H1 (cell line): Measurements from ENCODE around the gene CCDC178. TPM values are rescaled to one million over a fixed set of nuclear protein-coding genes. Genes with fewer than 3 reads are reported as not detected.

ENCODE experiments used
- CTCF ChIA-PET: fragments of 300-600 bp; sonication (Branson Sonifier 250); formaldehyde crosslinking; loops from one replicate; lab custom pipeline; 2021; ENCODE audit not compliant: partially characterized antibody; lab: Charles Lee
- POLR2A ChIA-PET: fragments of 300-600 bp; sonication (Branson Sonifier 250); formaldehyde crosslinking; loops from one replicate; lab custom pipeline; 2021; ENCODE audit warnings: inconsistent platforms; ENCODE audit not compliant: partially characterized antibody; lab: Charles Lee
- DNase-seq, 2 experiments: peaks; one replicate each; pipeline versions ENCODE4 v3.0.0 to v3.0.0-alpha.2; 2010 to 2022; ENCODE audit warnings: low spot score in 2 of 2, low read depth in 1 of 2, mixed read lengths in 1 of 2
- FAIRE-seq: peaks from 2 replicates; lab custom pipeline; 2011; peaks lifted over from hg19 to GRCh38; lab: Jason Lieb, UNC
- H2AFZ ChIP-seq: 2 replicates; pipeline ENCODE4 v1.8.1; 2012; ENCODE audit warnings: low read length, inconsistent platforms
- H2AK5ac ChIP-seq: 2 replicates; pipeline ENCODE4 v1.6.1; 2013; ENCODE audit warnings: low read depth, low read length
- H2BK120ac ChIP-seq: replicated peaks from 2 replicates; pipeline ENCODE3; 2013; ENCODE audit warnings: low read depth, low read length, inconsistent platforms
- H2BK12ac ChIP-seq: 2 replicates; pipeline ENCODE4 v1.6.1; 2013; ENCODE audit warnings: low read depth, low read length
- H2BK15ac ChIP-seq: 2 replicates; pipeline ENCODE4 v1.6.1; 2013; ENCODE audit warnings: low read length
- H2BK20ac ChIP-seq: 2 replicates; pipeline ENCODE4 v1.6.1; 2013; ENCODE audit warnings: low read length
- H2BK5ac ChIP-seq: 2 replicates; pipeline ENCODE4 v1.6.1; 2013; ENCODE audit warnings: low read depth, low read length
- H3K14ac ChIP-seq: 2 replicates; pipeline ENCODE4 v1.6.1; 2013; ENCODE audit warnings: inconsistent platforms; ENCODE audit not compliant: insufficient read length
- H3K18ac ChIP-seq: 2 replicates; pipeline ENCODE4 v1.6.1; 2013; ENCODE audit warnings: low read length; ENCODE audit errors: extremely low read depth
- H3K23ac ChIP-seq: 2 replicates; pipeline ENCODE4 v1.6.1; 2013; ENCODE audit warnings: inconsistent platforms; ENCODE audit not compliant: insufficient read length
- H3K23me2 ChIP-seq: 2 replicates; pipeline ENCODE4 v1.6.1; 2013; ENCODE audit warnings: low read depth, low read length
- H3K27ac ChIP-seq: 2 replicates; pipeline ENCODE4 v1.6.1; 2011; ENCODE audit warnings: low read depth, low read length, inconsistent platforms
- H3K27me3 ChIP-seq, 4 experiments: replicated peaks in 1 of 4; 1 replicate in 1 of 4; 2 replicates in 3 of 4; pipeline versions ENCODE4 v1.6.1 to v1.8.1; 2011 to 2013; ENCODE audit warnings: low read length in 3 of 4, mild to moderate bottlenecking in 3 of 4, inconsistent platforms in 2 of 4, mixed read lengths in 2 of 4, moderate library complexity in 1 of 4; ENCODE audit not compliant: control insufficient read depth in 3 of 4, insufficient read depth in 3 of 4; ENCODE audit errors: extremely low read depth in 1 of 4
- H3K36me3 ChIP-seq, 4 experiments: 2 replicates each; pipeline versions ENCODE4 v1.6.1 to v1.8.1; 2011 to 2013; ENCODE audit warnings: mild to moderate bottlenecking in 4 of 4, low read length in 3 of 4, moderate library complexity in 2 of 4, control low read depth in 1 of 4, inconsistent platforms in 1 of 4; ENCODE audit not compliant: insufficient read depth in 4 of 4, control insufficient read depth in 2 of 4
- H3K4ac ChIP-seq: replicated peaks from 2 replicates; pipeline ENCODE3; 2013; ENCODE audit warnings: low read length, low read depth, mixed read lengths, inconsistent platforms; ENCODE audit not compliant: insufficient read length
- H3K4me1 ChIP-seq, 4 experiments: replicated peaks in 1 of 4; 1 replicate in 1 of 4; 2 replicates in 3 of 4; pipeline versions ENCODE4 v1.6.1 to v1.8.1; 2011 to 2013; ENCODE audit warnings: low read length in 3 of 4, inconsistent platforms in 2 of 4, mixed read lengths in 1 of 4; ENCODE audit not compliant: insufficient read depth in 4 of 4, control insufficient read depth in 3 of 4
- H3K4me2 ChIP-seq, 2 experiments: 2 replicates each; pipeline versions ENCODE4 v1.6.1 to v1.8.1; 2011 to 2013; ENCODE audit warnings: low read depth in 2 of 2, low read length in 2 of 2, control low read depth in 1 of 2, inconsistent platforms in 1 of 2, mild to moderate bottlenecking in 1 of 2; ENCODE audit not compliant: insufficient read depth in 1 of 2
- H3K4me3 ChIP-seq, 4 experiments: fragments of 200-600, 300-600 bp in 1 of 4; sonication (generic), shearing (Covaris generic), sonication (Bioruptor Twin) in 1 of 4; 2 replicates each; pipeline versions ENCODE4 v1.5.1 to v1.8.1; 2011 to 2016; ENCODE audit warnings: low read length in 4 of 4, low read depth in 3 of 4, control low read depth in 2 of 4, inconsistent platforms in 2 of 4, mild to moderate bottlenecking in 2 of 4, mixed read lengths in 1 of 4, moderate library complexity in 1 of 4; ENCODE audit not compliant: insufficient read depth in 2 of 4; ENCODE audit errors: extremely low read depth in 1 of 4
- H3K56ac ChIP-seq: replicated peaks from 2 replicates; pipeline ENCODE3; 2013; ENCODE audit warnings: low read depth, mild to moderate bottlenecking, mixed read lengths, low read length, inconsistent platforms; ENCODE audit not compliant: insufficient read length
- H3K79me1 ChIP-seq: 2 replicates; pipeline ENCODE4 v1.6.1; 2013; ENCODE audit warnings: low read depth, low read length, control low read depth
- H3K79me2 ChIP-seq, 2 experiments: 2 replicates each; pipeline versions ENCODE4 v1.6.1 to v1.8.1; 2012 to 2013; ENCODE audit warnings: low read length in 2 of 2, mild to moderate bottlenecking in 2 of 2, inconsistent platforms in 1 of 2; ENCODE audit not compliant: insufficient read depth in 2 of 2, control insufficient read depth in 1 of 2
- H3K9ac ChIP-seq, 4 experiments: replicated peaks in 1 of 4; 1 replicate in 1 of 4; 2 replicates in 3 of 4; pipeline versions ENCODE4 v1.6.1 to v1.8.1; 2011 to 2013; ENCODE audit warnings: low read depth in 3 of 4, low read length in 3 of 4, control low read depth in 2 of 4, mild to moderate bottlenecking in 2 of 4, moderate library complexity in 2 of 4, inconsistent platforms in 1 of 4; ENCODE audit errors: extremely low read depth in 1 of 4
- H3K9me3 ChIP-seq, 2 experiments: 2 replicates each; pipeline versions ENCODE4 v1.6.1 to v1.8.1; 2012 to 2013; ENCODE audit warnings: mild to moderate bottlenecking in 2 of 2, moderate library complexity in 2 of 2, control low read depth in 1 of 2, inconsistent platforms in 1 of 2, low read depth in 1 of 2, low read length in 1 of 2, mixed read lengths in 1 of 2; ENCODE audit not compliant: insufficient read depth in 2 of 2
- H4K20me1 ChIP-seq, 2 experiments: replicated peaks in 1 of 2; 2 replicates each; pipeline versions ENCODE3 to v1.8.1; 2011 to 2013; ENCODE audit warnings: inconsistent platforms in 2 of 2, low read length in 2 of 2, mild to moderate bottlenecking in 1 of 2; ENCODE audit not compliant: insufficient read depth in 2 of 2, control insufficient read depth in 1 of 2
- H4K5ac ChIP-seq: 2 replicates; pipeline ENCODE4 v1.6.1; 2013; ENCODE audit warnings: low read length, low read depth, mixed read lengths, inconsistent platforms; ENCODE audit not compliant: insufficient read length
- H4K8ac ChIP-seq: 2 replicates; pipeline ENCODE4 v1.8.0; 2013; ENCODE audit warnings: mild to moderate bottlenecking, moderate library complexity, low read length, inconsistent platforms; ENCODE audit not compliant: insufficient read depth; ENCODE audit errors: extremely low read depth
- H4K91ac ChIP-seq: replicated peaks from 2 replicates; pipeline ENCODE3; 2013; ENCODE audit warnings: low read length, mixed read lengths, inconsistent platforms; ENCODE audit not compliant: insufficient read length
- ASH2L ChIP-seq: fragments of 200-600, 300-600 bp; sonication (generic); IDR thresholded peaks from one replicate; pipeline ENCODE4 v1.7.1; 2017; ENCODE audit warnings: low read length
- CEBPB ChIP-seq: IDR thresholded peaks from 2 replicates; pipeline ENCODE4 v1.6.1; 2012; ENCODE audit warnings: low read depth, low read length
- JUN ChIP-seq: IDR thresholded peaks from 2 replicates; pipeline ENCODE4 v1.6.1; 2011; ENCODE audit warnings: low read depth, mild to moderate bottlenecking, improper control_type of control experiment, low read length
- MAFK ChIP-seq: IDR thresholded peaks from 2 replicates; pipeline ENCODE4 v1.6.1; 2012; ENCODE audit warnings: low read depth, mild to moderate bottlenecking, improper control_type of control experiment, low read length
- NRF1 ChIP-seq: IDR thresholded peaks from 2 replicates; pipeline ENCODE4 v1.6.1; 2011; ENCODE audit warnings: mild to moderate bottlenecking, low read depth, low read length, improper control_type of control experiment
- PHF8 ChIP-seq: fragments of 200-600 bp; sonication (generic); conservative IDR thresholded peaks from 2 replicates; pipeline ENCODE4 v1.7.1; 2012; ENCODE audit warnings: low read depth, mild to moderate bottlenecking, inconsistent platforms, low read length, moderate library complexity
- POLR2A ChIP-seq, 2 experiments: IDR thresholded peaks; 1 replicate in 1 of 2; 2 replicates in 1 of 2; pipeline ENCODE4 v1.6.1; 2011; ENCODE audit warnings: low read depth in 2 of 2, low read length in 2 of 2, mild to moderate bottlenecking in 2 of 2; ENCODE audit errors: control extremely low read depth in 1 of 2
- POU5F1 ChIP-seq: IDR thresholded peaks from 2 replicates; pipeline ENCODE4 v1.6.1; 2011; ENCODE audit warnings: low read depth, mild to moderate bottlenecking, low read length, moderate library complexity
- SP1 ChIP-seq: IDR thresholded peaks from 2 replicates; pipeline ENCODE4 v1.6.1; 2011; ENCODE audit warnings: low read depth, low read length
- SRF ChIP-seq: IDR thresholded peaks from 2 replicates; pipeline ENCODE4 v1.6.1; 2011; ENCODE audit warnings: mild to moderate bottlenecking, low read depth, low read length, moderate library complexity
- TCF12 ChIP-seq: IDR thresholded peaks from 2 replicates; pipeline ENCODE4 v1.6.1; 2011; ENCODE audit warnings: low read depth, mild to moderate bottlenecking, low read length
- USF2 ChIP-seq: IDR thresholded peaks from 2 replicates; pipeline ENCODE4 v1.6.1; 2011; ENCODE audit warnings: low read length, improper control_type of control experiment
- WGBS, 2 experiments: shearing (Covaris generic) in 1 of 2; methylation state at CpG; one replicate each; pipeline versions ENCODE4 v1.1.6 to v1.1.7; 2013 to 2015; ENCODE audit warnings: low lambda C conversion rate in 2 of 2, mixed read lengths in 2 of 2, inconsistent platforms in 1 of 2, low coverage in 1 of 2, missing lambda C conversion rate in 1 of 2; ENCODE audit not compliant: insufficient replicate concordance in 2 of 2, insufficient coverage in 1 of 2, insufficient read length in 1 of 2; ENCODE audit errors: extremely low coverage in 1 of 2, missing lambda C conversion rate in 1 of 2; 5-methylcytosine and 5-hydroxymethylcytosine counted together
- polyA plus RNA-seq, 7 experiments: library from polyadenylated mRNA; depleted of rRNA in 3 of 7; stranded (reverse) in 5 of 7; unstranded in 2 of 7; fragments of >200 nt in 5 of 7; fragments of 200-250 nt in 2 of 7; gene quantifications; 1 replicate in 5 of 7; 2 replicates in 1 of 7; 4 replicates in 1 of 7; pipeline versions ENCODE4 v1.2.1 to v1.2.3, GENCODE V29; 2011 to 2013; ENCODE audit warnings: missing spikeins in 2 of 7, mixed read lengths in 2 of 7
- total RNA-seq: library from RNA; stranded (reverse); fragmentation: NEBNext Ultra II Directional; extraction: Animal tissue kit (Norgen Biotek cat#: 25700); gene quantifications from 2 replicates; pipeline ENCODE4 v1.2.1, GENCODE V29; 2021
- TF ChIP-seq, protein P1 (sequence below): IDR thresholded peaks from 2 replicates; pipeline ENCODE4 v1.6.1; 2012; ENCODE audit warnings: low read length, inconsistent platforms

Gene CCDC178
- total and polyA plus RNA-seq, 2 of the 8 experiments (the other 6 are each of a cell fraction or from before 2014, with no cell fraction given), result not detected

- Histone ChIP-seq H3K23ac (no peak overlapping the region), H4K20me1 (no peaks in the 10 kb centered on the region), H3K4me3 (no peak overlapping the region), H2AK5ac (no peak overlapping the region), H3K18ac (no peak overlapping the region), H3K4me2 (no peak overlapping the region), H3K23me2 (no peaks in the 10 kb centered on the region; the same call in 1 of the 2 replicates), H2AFZ (no peak overlapping the region), H3K4ac (no peak overlapping the region), H3K27me3 (no peaks in the 10 kb centered on the region), H4K8ac (no peak overlapping the region), H3K79me2 (no peaks in the 10 kb centered on the region), H3K27ac (no peak overlapping the region), H2BK120ac (no peak overlapping the region), H3K14ac (no peak overlapping the region), H3K36me3 (no peaks in the 10 kb centered on the region), H2BK5ac (no peak overlapping the region), H2BK12ac (no peak overlapping the region), H3K4me1 (peaks cover 0 to under 1% (median 0%) of the 10 kb centered on the region in 4 experiments; a peak in 1 of 7 replicates), H3K9ac (no peak overlapping the region), H2BK20ac (no peak overlapping the region), H3K9me3 (no peaks in the 10 kb centered on the region), H3K79me1 (no peaks in the 10 kb centered on the region), H2BK15ac (no peak overlapping the region), H4K5ac (no peak overlapping the region), H4K91ac (no peak overlapping the region), H3K56ac (no peak overlapping the region)
- 90% methylated on average over 1 of the region's 1 CpG; no CpG with 5 or more reads in 1 of the 2 experiments for whole genome bisulfite sequencing, 2 experiments
- no peak for FAIRE-seq
- ChIA-PET CTCF (interaction anchor here (0.9 to 1.0 kb wide), 3 partner anchors 11 to 155 kb away, joined by 3 read pairs; no protein-coding TSS in a partner anchor), POLR2A (no interaction called here)
- DNase-seq, result no peak
- TF ChIP-seq POU5F1 (no peak), NRF1 (no peak), USF2 (no peak), SP1 (no peak), CEBPB (no peak), ASH2L (no peak), PHF8 (no peak), TCF12 (no peak), SRF (no peak), POLR2A (IDR thresholded peaks at IDR 0.05; ENCODE audit: control extremely low read depth in 1 of 2, low read depth in 2 of 2, low read length in 2 of 2) (no peak), JUN (no peak), MAFK (no peak)
- TF ChIP-seq, protein P1, sequence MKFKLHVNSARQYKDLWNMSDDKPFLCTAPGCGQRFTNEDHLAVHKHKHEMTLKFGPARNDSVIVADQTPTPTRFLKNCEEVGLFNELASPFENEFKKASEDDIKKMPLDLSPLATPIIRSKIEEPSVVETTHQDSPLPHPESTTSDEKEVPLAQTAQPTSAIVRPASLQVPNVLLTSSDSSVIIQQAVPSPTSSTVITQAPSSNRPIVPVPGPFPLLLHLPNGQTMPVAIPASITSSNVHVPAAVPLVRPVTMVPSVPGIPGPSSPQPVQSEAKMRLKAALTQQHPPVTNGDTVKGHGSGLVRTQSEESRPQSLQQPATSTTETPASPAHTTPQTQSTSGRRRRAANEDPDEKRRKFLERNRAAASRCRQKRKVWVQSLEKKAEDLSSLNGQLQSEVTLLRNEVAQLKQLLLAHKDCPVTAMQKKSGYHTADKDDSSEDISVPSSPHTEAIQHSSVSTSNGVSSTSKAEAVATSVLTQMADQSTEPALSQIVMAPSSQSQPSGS, result no peak
Observed at GRCh38 chr18:33467531-33467930, 27.0 kb upstream of the CCDC178 start.
